Caco-2 (cell line): ENCODE measurements around the gene GRIA4. TPM values are rescaled to one million over a fixed set of nuclear protein-coding genes. Genes with fewer than 3 reads are reported as not detected.

ENCODE experiments used
- BruUV-seq: library from RNA; stranded (reverse); fragments of 400-500 nt; replicated peaks from 2 replicates; lab custom pipeline; 2021; lab: Mats Ljungman, UMichigan
- CTCF ChIA-PET: fragments of 300-600 bp; sonication (Branson Sonifier 250); formaldehyde crosslinking; loops from one replicate; lab custom pipeline; 2022; ENCODE audit warnings: antibody characterized with exemption; lab: Charles Lee
- POLR2A ChIA-PET: fragments of 300-600 bp; sonication (Branson Sonifier 250); formaldehyde crosslinking; loops from one replicate; lab custom pipeline; 2022; ENCODE audit warnings: antibody characterized with exemption; lab: Charles Lee
- DNase-seq, 2 experiments: peaks; one replicate each; pipeline versions ENCODE4 v3.0.0 to v3.0.0-alpha.2; 2020 to 2022
- H3K27me3 ChIP-seq: replicated peaks from 2 replicates; pipeline ENCODE4 v1.6.0; 2011; ENCODE audit warnings: low read length; ENCODE audit not compliant: control insufficient read depth, insufficient read depth
- H3K36me3 ChIP-seq: 2 replicates; pipeline ENCODE4 v1.5.1; 2011; ENCODE audit warnings: low read length; ENCODE audit not compliant: control insufficient read depth, insufficient read depth
- H3K4me1 ChIP-seq: fragments of 250-450 bp; sonication (Bioruptor Pico); 2 replicates; pipeline ENCODE4 v1.5.1; 2020; ENCODE audit warnings: mild to moderate bottlenecking
- H3K4me3 ChIP-seq: 2 replicates; pipeline ENCODE4 v1.5.1; 2011; ENCODE audit warnings: low read depth, mild to moderate bottlenecking, control low read depth, low read length
- H3K9me3 ChIP-seq: fragments of 250-450 bp; sonication (Bioruptor Pico); 2 replicates; pipeline ENCODE4 v1.5.1; 2020; ENCODE audit warnings: mild to moderate bottlenecking, moderate library complexity
- H3K27ac Mint-ChIP-seq: one replicate; pipeline ENCODE4 v1.8.0; 2022; ENCODE audit warnings: mixed read lengths; ENCODE audit not compliant: unreplicated experiment
- H3K27me3 Mint-ChIP-seq: one replicate; pipeline ENCODE4 v1.8.0; 2022; ENCODE audit warnings: mixed read lengths; ENCODE audit not compliant: insufficient read depth, unreplicated experiment
- H3K36me3 Mint-ChIP-seq: one replicate; pipeline ENCODE4 v1.8.0; 2022; ENCODE audit warnings: mild to moderate bottlenecking, mixed read lengths; ENCODE audit not compliant: insufficient read depth, unreplicated experiment
- H3K4me1 Mint-ChIP-seq: one replicate; pipeline ENCODE4 v1.8.0; 2022; ENCODE audit warnings: low read depth, mixed read lengths; ENCODE audit not compliant: unreplicated experiment
- H3K4me3 Mint-ChIP-seq: one replicate; pipeline ENCODE4 v1.8.0; 2022; ENCODE audit warnings: mild to moderate bottlenecking, moderate library complexity, mixed read lengths; ENCODE audit not compliant: unreplicated experiment
- H3K9me3 Mint-ChIP-seq: one replicate; pipeline ENCODE4 v1.8.0; 2022; ENCODE audit warnings: mixed read lengths; ENCODE audit not compliant: unreplicated experiment
- intact Hi-C: fragments of 100-400 bp; cut with micrococcal nuclease; formaldehyde crosslinking; loops from one replicate; pipeline ENCODE4 v1.10.0; 2022; ENCODE audit not compliant: unreplicated experiment
- total RNA-seq: library from RNA; stranded (reverse); gene quantifications from 2 replicates; pipeline ENCODE4 v1.2.3, GENCODE V29; 2022
- TF ChIP-seq, protein P1 (sequence below), 2 experiments: fragments of 200-600 bp in 1 of 2; IDR thresholded peaks; 1 replicate in 1 of 2; 2 replicates in 1 of 2; pipeline versions ENCODE4 v1.5.1 to v1.8.0; 2011 to 2022; ENCODE audit warnings: antibody characterized with exemption in 1 of 2, control low read depth in 1 of 2, inconsistent platforms in 1 of 2, low read depth in 1 of 2, low read length in 1 of 2, mild to moderate bottlenecking in 1 of 2, moderate library complexity in 1 of 2; ENCODE audit not compliant: insufficient read depth in 1 of 2, severe bottlenecking in 1 of 2, unreplicated experiment in 1 of 2

The GRIA4 gene
- total RNA-seq, 1 experiment from 2014 or later: not detected

DNA sequence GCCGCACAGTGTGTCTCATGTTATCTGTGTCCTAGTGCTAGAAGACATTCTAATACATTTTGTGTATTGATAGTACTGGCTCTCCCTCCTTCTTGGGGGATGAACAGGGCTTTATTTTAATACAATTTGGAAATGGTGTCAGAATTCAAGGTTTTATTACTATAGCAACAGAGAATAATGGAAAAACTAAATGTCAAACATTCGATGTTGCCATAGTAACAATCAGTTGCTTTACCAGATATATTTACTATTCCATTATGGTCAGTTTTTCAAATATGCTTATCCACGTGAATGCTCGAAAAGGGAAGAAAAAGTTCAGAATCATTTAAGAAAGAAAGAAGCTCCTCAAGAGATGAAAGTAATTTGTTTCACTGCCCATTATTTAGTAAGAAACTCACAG lies 420.7 kb downstream of the GRIA4 start:
- TF ChIP-seq, protein P1, sequence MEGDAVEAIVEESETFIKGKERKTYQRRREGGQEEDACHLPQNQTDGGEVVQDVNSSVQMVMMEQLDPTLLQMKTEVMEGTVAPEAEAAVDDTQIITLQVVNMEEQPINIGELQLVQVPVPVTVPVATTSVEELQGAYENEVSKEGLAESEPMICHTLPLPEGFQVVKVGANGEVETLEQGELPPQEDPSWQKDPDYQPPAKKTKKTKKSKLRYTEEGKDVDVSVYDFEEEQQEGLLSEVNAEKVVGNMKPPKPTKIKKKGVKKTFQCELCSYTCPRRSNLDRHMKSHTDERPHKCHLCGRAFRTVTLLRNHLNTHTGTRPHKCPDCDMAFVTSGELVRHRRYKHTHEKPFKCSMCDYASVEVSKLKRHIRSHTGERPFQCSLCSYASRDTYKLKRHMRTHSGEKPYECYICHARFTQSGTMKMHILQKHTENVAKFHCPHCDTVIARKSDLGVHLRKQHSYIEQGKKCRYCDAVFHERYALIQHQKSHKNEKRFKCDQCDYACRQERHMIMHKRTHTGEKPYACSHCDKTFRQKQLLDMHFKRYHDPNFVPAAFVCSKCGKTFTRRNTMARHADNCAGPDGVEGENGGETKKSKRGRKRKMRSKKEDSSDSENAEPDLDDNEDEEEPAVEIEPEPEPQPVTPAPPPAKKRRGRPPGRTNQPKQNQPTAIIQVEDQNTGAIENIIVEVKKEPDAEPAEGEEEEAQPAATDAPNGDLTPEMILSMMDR (IDR thresholded peaks at IDR 0.05; ENCODE audit: insufficient read depth in 1 of 2, low read depth in 1 of 2, low read length in 1 of 2, severe bottlenecking in 1 of 2, unreplicated experiment in 1 of 2): no peak
- Mint-ChIP-seq H3K4me3 (no peak overlapping the region), H3K9me3 (no peaks in the 10 kb centered on the region), H3K36me3 (no peaks in the 10 kb centered on the region), H3K4me1 (no peaks in the 10 kb centered on the region), H3K27ac (no peak overlapping the region), H3K27me3 (peaks cover 10% of the 10 kb centered on the region)
- Histone ChIP-seq H3K4me3 (no peak overlapping the region), H3K36me3 (no peaks in the 10 kb centered on the region), H3K4me1 (no peaks in the 10 kb centered on the region), H3K27me3 (no peaks in the 10 kb centered on the region), H3K9me3 (no peaks in the 10 kb centered on the region)
- ChIA-PET POLR2A (no interaction called here), CTCF (no interaction called here)
- DNase-seq: no peak
- intact Hi-C loops: no loop called here
- no TSS peak for BruUV-seq

DNA sequence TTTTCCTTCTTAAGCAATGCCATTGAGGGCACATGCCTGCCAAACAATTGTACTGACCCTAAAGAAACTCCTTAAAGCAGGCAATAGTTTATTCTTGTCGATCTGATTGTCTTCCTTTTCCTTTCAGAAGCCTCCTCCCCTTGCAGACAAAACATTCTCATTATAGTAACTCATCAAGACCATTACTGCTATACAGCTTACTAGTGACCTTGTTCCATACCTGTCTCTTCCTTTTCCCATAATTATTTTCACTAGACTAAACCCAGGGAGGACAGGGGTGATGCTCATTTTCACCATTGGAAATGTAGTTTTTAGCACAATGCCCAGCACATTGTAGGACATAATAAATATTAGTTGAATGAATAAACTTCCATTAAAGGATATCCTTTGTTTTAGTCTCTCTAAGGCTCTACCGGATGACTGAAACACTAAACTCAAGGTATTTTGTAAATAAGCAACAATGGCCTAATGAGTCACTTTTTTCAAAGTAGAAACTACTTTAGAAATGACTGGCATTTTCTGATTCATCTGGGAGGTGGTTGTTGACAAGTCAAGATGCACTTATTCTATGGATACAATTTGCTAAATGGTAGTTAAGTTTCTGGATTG lies 421.4 kb downstream of the GRIA4 start:
- peaks cover 10% of the 10 kb centered on the region for H3K27me3 Mint-ChIP-seq
- ChIA-PET CTCF (no interaction called here), POLR2A (no interaction called here)
- Histone ChIP-seq H3K27me3 (no peaks in the 10 kb centered on the region; the same call in 1 of the 2 replicates), H3K4me3 (no peak overlapping the region), H3K9me3 (no peaks in the 10 kb centered on the region), H3K36me3 (no peaks in the 10 kb centered on the region), H3K4me1 (no peaks in the 10 kb centered on the region)
- no peak for DNase-seq
- H3K4me1 Mint-ChIP-seq: no peaks in the 10 kb centered on the region
- TF ChIP-seq, protein P1 (IDR thresholded peaks at IDR 0.05; ENCODE audit: insufficient read depth in 1 of 2, low read depth in 1 of 2, low read length in 1 of 2, severe bottlenecking in 1 of 2, unreplicated experiment in 1 of 2): no peak
- no TSS peak for BruUV-seq
- intact Hi-C loops: no loop called here
- H3K9me3 Mint-ChIP-seq: no peaks in the 10 kb centered on the region
- H3K27ac Mint-ChIP-seq: no peak overlapping the region
- H3K4me3 Mint-ChIP-seq: no peak overlapping the region
- H3K36me3 Mint-ChIP-seq: no peaks in the 10 kb centered on the region
